ENCODE data around the gene FCN1.

DNA sequence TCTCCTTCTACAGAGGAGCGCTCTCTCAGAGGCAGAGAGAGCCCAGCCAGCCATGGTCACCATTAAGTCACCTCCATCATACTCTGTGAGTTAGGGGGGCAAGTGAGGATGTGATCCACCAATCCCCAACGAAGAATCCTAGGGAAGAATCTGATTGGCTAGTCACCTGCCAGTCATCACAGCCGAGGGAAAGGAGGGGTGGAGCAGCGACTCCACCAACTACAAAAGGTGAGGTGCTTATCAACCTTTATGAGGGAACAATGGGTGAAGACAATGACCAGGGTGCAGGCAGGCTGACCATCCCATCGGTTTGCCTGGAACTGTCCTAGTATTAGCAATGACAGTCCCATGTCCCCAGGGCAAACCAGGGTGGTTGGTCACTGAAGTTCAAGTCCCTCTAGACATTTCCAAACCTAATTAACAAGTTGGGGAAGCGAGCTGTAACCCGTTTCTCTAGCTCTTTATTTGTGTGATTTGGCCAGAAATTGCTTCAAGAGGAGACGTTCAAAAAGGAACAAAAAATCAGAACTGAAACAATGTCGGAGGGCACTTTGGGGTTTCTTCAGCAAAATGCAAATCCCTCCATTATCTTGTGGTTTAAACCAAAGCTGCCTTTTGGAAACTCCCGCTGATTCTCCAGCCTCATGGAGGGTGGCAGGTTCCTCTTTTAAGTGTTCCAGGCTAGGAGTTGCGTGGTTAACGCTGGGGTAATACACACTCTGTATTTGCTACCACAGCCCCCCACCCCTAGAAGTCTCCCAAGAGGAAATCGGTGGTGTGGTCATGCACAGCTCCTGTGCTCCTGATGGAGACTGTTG lies 18.8 kb upstream of the FCN1 start:
- TF ChIP-seq, protein P1, sequence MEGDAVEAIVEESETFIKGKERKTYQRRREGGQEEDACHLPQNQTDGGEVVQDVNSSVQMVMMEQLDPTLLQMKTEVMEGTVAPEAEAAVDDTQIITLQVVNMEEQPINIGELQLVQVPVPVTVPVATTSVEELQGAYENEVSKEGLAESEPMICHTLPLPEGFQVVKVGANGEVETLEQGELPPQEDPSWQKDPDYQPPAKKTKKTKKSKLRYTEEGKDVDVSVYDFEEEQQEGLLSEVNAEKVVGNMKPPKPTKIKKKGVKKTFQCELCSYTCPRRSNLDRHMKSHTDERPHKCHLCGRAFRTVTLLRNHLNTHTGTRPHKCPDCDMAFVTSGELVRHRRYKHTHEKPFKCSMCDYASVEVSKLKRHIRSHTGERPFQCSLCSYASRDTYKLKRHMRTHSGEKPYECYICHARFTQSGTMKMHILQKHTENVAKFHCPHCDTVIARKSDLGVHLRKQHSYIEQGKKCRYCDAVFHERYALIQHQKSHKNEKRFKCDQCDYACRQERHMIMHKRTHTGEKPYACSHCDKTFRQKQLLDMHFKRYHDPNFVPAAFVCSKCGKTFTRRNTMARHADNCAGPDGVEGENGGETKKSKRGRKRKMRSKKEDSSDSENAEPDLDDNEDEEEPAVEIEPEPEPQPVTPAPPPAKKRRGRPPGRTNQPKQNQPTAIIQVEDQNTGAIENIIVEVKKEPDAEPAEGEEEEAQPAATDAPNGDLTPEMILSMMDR (IDR thresholded peaks at IDR 0.05; ENCODE audit: low read length): no peak
- TF ChIP-seq EZH2 (optimal IDR thresholded peaks at IDR 0.05; ENCODE audit: low read depth, low read length) (no peak), EZH2phosphoT487 (IDR thresholded peaks at IDR 0.05; ENCODE audit: low read length) (no peak)
